Measurements from ENCODE around the gene ARGLU1. TPM values are rescaled to one million over a fixed set of nuclear protein-coding genes. Genes with fewer than 3 reads are reported as not detected.

The ARGLU1 gene
- total RNA-seq, 1 experiment from 2014 or later, result 66.5 TPM

GRCh38 chr13:106530171-106530851 lies 37.6 kb downstream of the ARGLU1 start:
- H3K4me1 ChIP-seq (ENCODE audit: insufficient read depth, low read length, poor library complexity, severe bottlenecking), result no peaks in the 10 kb centered on the region
- no peaks in the 10 kb centered on the region for H3K36me3 ChIP-seq (ENCODE audit: insufficient read depth, low read length, poor library complexity, severe bottlenecking)
- BruUV-seq (replicated peaks), result no TSS peak
- POLR2A ChIA-PET (ENCODE audit: low non-redundant PET), result interaction anchor here (0.6 kb wide), 1 partner anchor 8 kb away, joined by 4 read pairs; no protein-coding TSS in a partner anchor
- intact Hi-C loops (cut with micrococcal nuclease; ENCODE audit: unreplicated experiment), result loop anchor here (10.0 kb wide), 3 partner anchors 536 to 1756 kb away; no protein-coding TSS in a partner anchor
- H3K27me3 ChIP-seq (replicated peaks; ENCODE audit: insufficient read depth, low read depth, low read length, poor library complexity), result peaks cover 58% of the 10 kb centered on the region
- TF ChIP-seq CTCF (conservative IDR thresholded peaks at IDR 0.05; ENCODE audit: low read depth, low read length) (no peak), EZH2 (IDR thresholded peaks at IDR 0.05; ENCODE audit: borderline replicate concordance, low read depth, low read length, poor library complexity, severe bottlenecking) (no peak)
- H3K27ac ChIP-seq (ENCODE audit: low read depth, low read length, poor library complexity, severe bottlenecking), result no peak overlapping the region
- DNase-seq (ENCODE audit: low spot score), result no peak
- H3K9me3 ChIP-seq (ENCODE audit: low read depth, low read length, poor library complexity, severe bottlenecking), result no peaks in the 10 kb centered on the region
- CTCF ChIA-PET, result no interaction called here
- H3K4me3 ChIP-seq (ENCODE audit: low read depth, low read length, poor library complexity, severe bottlenecking), result no peak overlapping the region

GRCh38 chr13:106529415-106530170 lies 38.3 kb downstream of the ARGLU1 start:
- Histone ChIP-seq H3K27me3 (replicated peaks; ENCODE audit: insufficient read depth, low read depth, low read length, poor library complexity) (peaks cover 57% of the 10 kb centered on the region), H3K4me1 (ENCODE audit: insufficient read depth, low read length, poor library complexity, severe bottlenecking) (no peaks in the 10 kb centered on the region), H3K9me3 (ENCODE audit: low read depth, low read length, poor library complexity, severe bottlenecking) (no peaks in the 10 kb centered on the region), H3K4me3 (ENCODE audit: low read depth, low read length, poor library complexity, severe bottlenecking) (no peak overlapping the region), H3K27ac (ENCODE audit: low read depth, low read length, poor library complexity, severe bottlenecking) (no peak overlapping the region), H3K36me3 (ENCODE audit: insufficient read depth, low read length, poor library complexity, severe bottlenecking) (no peaks in the 10 kb centered on the region)
- no peak for TF ChIP-seq EZH2 (IDR thresholded peaks at IDR 0.05; ENCODE audit: borderline replicate concordance, low read depth, low read length, poor library complexity, severe bottlenecking)
- no peak for TF ChIP-seq CTCF (conservative IDR thresholded peaks at IDR 0.05; ENCODE audit: low read depth, low read length)
- CTCF ChIA-PET, result no interaction called here
- POLR2A ChIA-PET (ENCODE audit: low non-redundant PET), result no interaction called here
- no TSS peak for BruUV-seq (replicated peaks)
- intact Hi-C loops (cut with micrococcal nuclease; ENCODE audit: unreplicated experiment), result loop anchor here (10.0 kb wide), 3 partner anchors 535 to 1755 kb away; no protein-coding TSS in a partner anchor
- DNase-seq (ENCODE audit: low spot score), result no peak

GRCh38 chr13:106528718-106529414 lies 39.1 kb downstream of the ARGLU1 start:
- H3K4me1 ChIP-seq (ENCODE audit: insufficient read depth, low read length, poor library complexity, severe bottlenecking), result no peaks in the 10 kb centered on the region
- intact Hi-C loops (cut with micrococcal nuclease; ENCODE audit: unreplicated experiment), result no loop called here
- H3K9me3 ChIP-seq (ENCODE audit: low read depth, low read length, poor library complexity, severe bottlenecking), result no peaks in the 10 kb centered on the region
- no peak overlapping the region for H3K27ac ChIP-seq (ENCODE audit: low read depth, low read length, poor library complexity, severe bottlenecking)
- ChIA-PET CTCF (no interaction called here), POLR2A (ENCODE audit: low non-redundant PET) (no interaction called here)
- peaks cover 49% of the 10 kb centered on the region for H3K27me3 ChIP-seq (replicated peaks; ENCODE audit: insufficient read depth, low read depth, low read length, poor library complexity)
- H3K4me3 ChIP-seq (ENCODE audit: low read depth, low read length, poor library complexity, severe bottlenecking), result no peak overlapping the region
- no peak for TF ChIP-seq CTCF (conservative IDR thresholded peaks at IDR 0.05; ENCODE audit: low read depth, low read length)
- TF ChIP-seq EZH2 (IDR thresholded peaks at IDR 0.05; ENCODE audit: borderline replicate concordance, low read depth, low read length, poor library complexity, severe bottlenecking), result no peak
- BruUV-seq (replicated peaks), result no TSS peak
- no peak for DNase-seq (ENCODE audit: low spot score)
- H3K36me3 ChIP-seq (ENCODE audit: insufficient read depth, low read length, poor library complexity, severe bottlenecking), result no peaks in the 10 kb centered on the region
